Liver (tissue), 3 donors: Measurements from ENCODE around the gene COL26A1.
"Not testable (repeated sequence)": the region's sequence is repeated elsewhere in the genome, so short reads cannot be mapped to it uniquely, and the experiment has no call there.

Experiments
- CTCF ChIP-seq: fragments of 150-350 bp; IDR thresholded peaks from 2 replicates; pipeline ENCODE4 v1.5.1; 2017; ENCODE audit warnings: improper control_type of control experiment, low read depth, low read length; ENCODE audit not compliant: missing input control
- SP1 ChIP-seq: IDR thresholded peaks from 2 replicates; pipeline ENCODE4 v1.6.1; 2018; ENCODE audit warnings: antibody characterized with exemption, mild to moderate bottlenecking
- donor health status: healthy.
- donor health status: healthy.

GRCh38 chr7:101348456-101349067 is 14.1 kb upstream of the COL26A1 start:
- not testable (repeated sequence) for TF ChIP-seq SP1, CTCF
